Activated CD4-positive, alpha-beta T cell treated with anti-CD3 and anti-CD28 coated beads, Interleukin-2, Interleukin-6, amounts not matched to agents 100 ng/mL and 50 ng/mL, durations not matched to agents 16 hours and 8 hours (primary cell): ENCODE measurements around the gene TIMP2.
"Not testable (repeated sequence)": the region's sequence is repeated elsewhere in the genome, so short reads cannot be mapped to it uniquely, and the experiment has no call there.

Source experiments
- DNase-seq: peaks from one replicate; pipeline ENCODE4 v3.0.0-alpha.2; 2020

TIMP2 gene

GRCh38 chr17:78903101-78903779 lies 21.9 kb downstream of the TIMP2 start, which contains the start of gene CEP295NL:
Gene CEP295NL (minus strand): TSS chr17:78903201. CDS start chr17:78901828, 1,373 bp downstream.
- peak; percentile 35 for DNase-seq

GRCh38 chr17:78902231-78902630 lies 23.0 kb downstream of the TIMP2 start:
- DNase-seq = not testable (repeated sequence)

DNA sequence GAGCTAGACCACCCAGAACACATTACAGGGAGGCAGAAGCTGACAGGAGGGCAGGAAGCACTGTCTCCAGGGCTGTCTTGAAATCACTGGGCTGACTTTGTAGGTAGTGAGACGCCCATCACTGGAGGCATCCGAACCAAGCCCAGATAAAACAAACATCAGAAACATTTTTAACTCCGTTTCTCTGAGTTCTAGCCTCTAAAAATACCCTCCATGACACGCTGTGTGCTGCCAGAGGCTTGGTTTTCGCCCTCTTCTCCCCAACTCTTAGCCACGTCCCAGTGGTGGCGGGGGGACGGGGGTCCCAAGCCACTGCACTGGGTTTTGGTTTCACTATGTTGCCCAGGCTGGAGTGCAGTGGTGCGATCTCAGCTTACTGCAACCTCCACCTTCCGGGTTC lies 23.4 kb downstream of the TIMP2 start:
- no peak for DNase-seq

- DNase-seq = no peak
These were observed 24.4 kb downstream of the TIMP2 start for GRCh38 chr17:78900816-78901215.

GRCh38 chr17:78899361-78900260 lies 25.6 kb downstream of the TIMP2 start:
- DNase-seq = no peak

GRCh38 chr17:78898947-78899346 lies 26.2 kb downstream of the TIMP2 start:
- no peak for DNase-seq

GRCh38 chr17:78898075-78898836 lies 26.9 kb downstream of the TIMP2 start:
- DNase-seq = no peak

DNA sequence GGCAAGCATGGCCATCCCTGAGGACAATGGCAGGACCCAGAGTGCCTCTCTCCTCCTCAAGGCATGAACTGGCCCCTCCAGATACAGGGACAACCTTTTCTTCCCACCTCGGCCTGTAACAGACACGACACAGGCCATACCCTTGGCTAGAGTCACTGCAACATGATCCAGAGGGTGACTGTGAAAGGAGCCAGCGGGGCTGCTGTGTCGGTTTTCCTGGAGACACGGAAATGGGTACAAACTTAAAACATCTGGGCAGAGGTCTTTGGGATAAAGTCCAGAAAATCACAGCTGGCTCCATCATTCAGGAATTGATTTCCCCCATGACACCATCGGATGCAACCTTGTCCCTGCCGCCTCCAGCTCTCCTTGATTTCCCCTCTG lies 27.5 kb downstream of the TIMP2 start:
- no peak for DNase-seq

DNA sequence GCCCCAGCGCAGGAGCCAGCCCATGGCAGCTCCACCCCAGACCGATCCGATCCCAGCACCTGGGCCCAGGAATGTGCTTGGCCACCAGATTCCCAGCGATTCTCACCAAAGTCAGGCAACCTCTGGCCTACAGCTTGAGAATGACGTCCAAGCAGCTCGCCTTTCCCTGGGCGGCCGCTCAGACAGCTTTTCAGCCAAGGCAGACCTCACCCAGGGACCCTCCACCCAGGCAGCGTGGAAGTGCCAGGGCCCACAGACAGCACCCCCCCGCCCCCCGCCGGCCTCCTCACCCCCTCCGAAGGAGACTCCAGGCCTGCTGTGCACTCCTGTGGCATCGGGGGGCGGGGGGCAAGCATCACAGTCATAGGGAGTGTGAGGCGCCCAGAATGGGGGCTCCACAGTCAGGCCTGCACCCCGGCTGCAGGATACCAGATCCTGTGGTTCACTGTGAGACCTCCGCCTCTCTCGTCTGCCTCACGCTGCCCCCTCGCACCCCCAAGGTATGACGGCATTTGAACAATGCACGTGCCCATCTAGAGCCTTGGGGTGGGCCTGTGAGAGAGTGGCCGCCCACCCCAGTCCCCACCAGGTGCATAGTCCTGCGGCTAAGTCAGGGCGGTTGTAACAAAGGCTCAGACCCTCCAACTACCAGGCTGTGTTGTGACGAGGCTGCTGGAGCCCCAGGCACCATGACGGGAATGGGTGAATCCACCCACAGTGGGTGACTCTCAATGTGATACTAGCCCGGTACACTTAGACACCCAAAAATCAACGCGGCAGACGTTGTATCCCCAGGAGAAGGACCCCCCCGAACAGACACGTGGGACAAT lies 28.1 kb downstream of the TIMP2 start:
- DNase-seq = no peak

GRCh38 chr17:78896091-78896833 lies 28.9 kb downstream of the TIMP2 start:
- no peak for DNase-seq

DNA sequence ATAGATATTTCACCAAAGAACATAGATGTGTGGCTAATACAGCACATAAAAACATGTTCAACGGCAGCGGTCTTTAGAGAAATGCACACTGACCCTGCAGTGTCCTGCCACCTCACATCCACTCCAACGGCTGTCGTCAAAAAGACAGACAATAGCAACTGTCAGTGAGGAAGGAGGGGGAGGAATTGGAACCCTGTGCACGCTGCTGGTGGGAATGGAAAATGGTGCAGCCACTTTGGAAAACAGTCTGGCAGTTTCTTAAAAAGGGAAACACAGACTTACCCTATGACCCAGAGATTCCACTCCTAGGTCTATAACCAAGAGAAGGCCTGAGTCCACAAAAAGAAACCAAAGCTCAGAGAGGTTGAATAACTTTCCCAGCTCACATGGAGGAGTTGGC lies 29.9 kb downstream of the TIMP2 start:
- no peak for DNase-seq

- no peak for DNase-seq
These were observed 31.5 kb downstream of the TIMP2 start for GRCh38 chr17:78893684-78894083.

DNA sequence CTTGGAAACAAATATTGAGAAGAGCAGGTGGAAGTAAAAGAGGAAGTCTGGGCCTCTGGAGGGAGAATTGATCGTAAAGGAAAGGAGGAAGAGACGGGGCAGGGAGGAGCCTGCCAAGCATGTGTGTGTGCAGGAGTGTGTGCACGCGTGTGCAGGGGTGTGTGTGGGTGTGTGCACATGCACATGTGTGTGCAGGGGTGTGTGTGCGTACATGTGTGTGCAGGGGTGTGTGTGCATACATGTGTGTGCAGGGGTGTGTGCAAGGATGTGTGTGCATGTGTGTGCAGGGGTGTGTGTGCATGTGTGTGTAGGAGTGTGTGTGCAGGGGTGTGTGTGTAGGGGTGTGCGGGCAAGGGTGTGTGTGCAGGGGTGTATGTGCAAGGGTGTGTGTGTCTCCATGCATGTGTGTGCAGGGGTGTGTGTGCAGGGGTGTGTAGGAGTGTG lies 32.2 kb downstream of the TIMP2 start:
- DNase-seq = no peak

GRCh38 chr17:78892520-78892919 lies 32.7 kb downstream of the TIMP2 start:
- DNase-seq = no peak

- no peak for DNase-seq
These were observed 33.1 kb downstream of the TIMP2 start for GRCh38 chr17:78892062-78892456.

- DNase-seq = no peak
These were observed 33.7 kb downstream of the TIMP2 start for GRCh38 chr17:78891406-78892061.

- peak; percentile 72 for DNase-seq
These were observed 34.7 kb downstream of the TIMP2 start for GRCh38 chr17:78890498-78890897.

GRCh38 chr17:78890096-78890495 lies 35.1 kb downstream of the TIMP2 start:
- not testable (repeated sequence) for DNase-seq

DNA sequence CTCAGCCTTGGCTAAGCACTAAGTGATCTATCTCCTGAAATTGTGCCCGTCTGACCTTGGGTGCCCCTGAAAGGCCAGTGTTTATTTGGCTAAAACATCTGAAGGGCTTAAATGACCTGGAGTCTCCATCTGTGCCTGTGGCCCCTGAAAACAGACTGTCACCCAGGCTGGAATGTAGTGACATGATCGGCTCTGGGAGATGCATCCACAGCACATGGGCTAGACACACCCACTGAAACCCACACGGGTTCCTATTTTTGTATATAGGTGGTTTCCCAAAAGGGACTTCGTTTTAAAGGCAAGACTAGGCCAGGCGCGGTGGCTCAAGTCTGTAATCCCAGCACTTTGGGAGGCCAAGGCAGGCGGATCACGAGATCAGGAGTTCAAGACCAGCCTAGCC lies 35.7 kb downstream of the TIMP2 start:
- peak; percentile 30 for DNase-seq

GRCh38 chr17:78888941-78889518 lies 36.2 kb downstream of the TIMP2 start:
- DNase-seq = no peak

DNA sequence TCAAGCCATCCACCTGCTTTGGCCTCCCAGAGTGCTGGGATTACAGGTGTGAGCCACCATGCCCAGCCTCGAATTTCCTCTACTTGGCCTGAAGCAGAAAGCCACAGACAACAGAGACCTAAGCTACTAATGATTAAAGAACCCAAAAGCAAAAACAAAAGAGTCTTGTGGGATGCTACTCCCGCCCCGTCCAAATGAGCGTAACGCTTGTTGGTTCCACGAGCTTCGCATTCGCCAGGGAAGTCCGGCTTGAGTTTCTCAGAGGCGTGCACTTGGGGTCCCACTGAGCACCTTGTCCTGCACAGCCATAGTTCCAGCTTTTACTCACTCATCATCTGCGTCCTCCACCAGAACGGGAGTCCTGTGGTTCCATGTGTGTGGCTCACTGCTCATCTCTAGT lies 38.2 kb downstream of the TIMP2 start:
- no peak for DNase-seq
